GM12874 (cell line): ENCODE measurements around the gene PAK1IP1.

Experiments used
- CTCF ChIP-seq: IDR thresholded peaks from 2 replicates; pipeline ENCODE4 v1.5.1; 2011; ENCODE audit warnings: low read depth, mild to moderate bottlenecking, control low read depth, low read length, moderate library complexity; ENCODE audit not compliant: insufficient read depth

PAK1IP1 gene

DNA sequence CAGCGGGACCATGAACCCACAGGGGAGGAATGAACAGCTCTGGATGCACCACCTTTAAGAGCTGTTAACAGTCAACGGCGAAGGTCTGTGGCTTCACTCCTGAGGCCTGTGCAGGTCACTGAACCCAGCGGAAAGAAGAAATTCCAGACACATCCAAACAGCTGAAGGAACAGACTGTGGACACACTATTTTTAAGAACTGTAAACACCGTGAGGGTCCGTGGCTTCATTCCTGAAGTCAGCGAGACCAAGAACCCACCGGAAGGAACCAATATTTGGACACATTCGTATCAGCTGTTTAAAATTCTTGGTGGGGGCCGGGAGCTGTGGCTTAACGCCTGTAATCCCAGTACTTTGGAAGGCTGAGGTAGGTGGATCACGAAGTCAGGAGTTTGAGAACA lies 47.5 kb downstream of the PAK1IP1 start:
- no peak for TF ChIP-seq CTCF

DNA sequence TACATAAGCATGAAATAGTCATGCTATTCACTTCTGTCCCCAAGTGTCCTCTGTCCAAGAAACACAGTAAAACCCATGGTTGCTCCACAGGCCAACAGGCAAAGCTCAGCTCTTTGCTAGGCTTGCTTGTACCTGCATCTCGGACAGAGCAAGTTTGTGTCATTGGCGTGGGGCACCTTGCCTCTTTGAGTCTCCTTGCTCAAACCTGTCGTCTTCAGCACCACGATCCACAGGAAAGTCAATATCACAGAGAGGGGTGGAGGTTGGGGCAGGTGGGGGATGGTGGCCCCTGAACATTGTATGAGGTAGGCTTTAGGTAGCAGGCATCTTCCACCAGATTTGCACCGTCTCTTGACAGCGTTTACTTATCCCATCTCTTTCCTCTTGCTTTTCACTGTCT lies 48.7 kb downstream of the PAK1IP1 start:
- no peak for TF ChIP-seq CTCF

DNA sequence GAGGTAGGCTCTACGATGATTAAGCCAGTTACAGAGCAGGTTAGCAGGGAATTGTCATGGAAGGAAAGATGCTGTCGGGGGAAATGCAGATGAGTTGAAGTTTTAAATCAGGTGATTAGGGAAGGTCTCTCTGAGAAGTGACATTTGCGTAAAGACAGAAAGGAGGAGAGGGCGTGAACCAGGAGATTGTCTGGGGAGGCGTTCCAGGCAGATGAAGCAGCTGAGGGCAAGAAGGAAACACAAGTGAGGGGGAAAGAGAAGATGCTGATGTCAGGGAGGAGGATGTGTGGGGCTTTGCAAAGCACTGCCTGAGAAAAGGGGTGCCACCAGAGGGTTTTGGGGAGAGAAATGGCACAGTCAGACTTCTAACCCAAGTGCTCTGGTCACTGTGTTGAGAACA lies 50.3 kb downstream of the PAK1IP1 start:
- TF ChIP-seq CTCF, result no peak

- no peak for TF ChIP-seq CTCF
Measured at GRCh38 chr6:10746915-10747250, 52.1 kb downstream of the PAK1IP1 start.

DNA sequence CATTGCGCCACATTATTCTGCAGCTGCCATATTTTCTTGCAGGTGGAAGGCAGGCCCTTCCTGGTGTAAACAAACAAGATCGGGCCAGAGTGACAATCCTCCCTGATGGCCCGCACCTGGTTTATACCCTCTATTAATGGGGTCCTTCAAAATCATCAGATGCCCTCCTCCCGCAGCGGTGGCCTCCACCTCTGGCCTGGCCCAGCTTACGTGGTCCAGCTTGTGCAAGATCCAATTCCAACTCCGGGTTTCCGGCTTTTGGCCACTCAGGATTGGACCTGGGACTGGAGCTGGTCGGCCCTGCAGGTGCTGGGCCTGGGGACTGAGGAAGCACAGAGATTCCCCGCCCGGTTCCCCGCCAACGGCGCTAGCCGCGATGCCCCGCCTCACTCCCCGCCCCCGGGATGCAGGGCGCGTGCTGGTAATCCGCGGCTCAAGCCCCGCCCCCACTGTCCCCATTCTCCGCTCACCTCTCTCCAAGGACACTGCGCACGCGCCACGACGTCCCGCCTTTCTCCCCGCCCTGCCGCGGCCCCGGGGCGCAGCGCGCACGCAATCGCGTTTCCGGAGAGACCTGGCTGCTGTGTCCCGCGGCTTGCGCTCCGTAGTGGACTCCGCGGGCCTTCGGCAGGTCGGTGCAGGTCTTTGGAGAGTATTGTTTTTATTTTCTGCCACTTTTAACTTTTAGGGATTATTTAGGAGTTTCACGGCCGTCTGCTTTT lies 52.6 kb downstream of the PAK1IP1 start, which contains the start of gene TMEM14B:
TMEM14B (plus strand) TSS at position 555 of the 722 bp plus-strand sequence. CDS start 1,441 bp downstream, outside the sequence.
- TF ChIP-seq CTCF, result no peak

DNA sequence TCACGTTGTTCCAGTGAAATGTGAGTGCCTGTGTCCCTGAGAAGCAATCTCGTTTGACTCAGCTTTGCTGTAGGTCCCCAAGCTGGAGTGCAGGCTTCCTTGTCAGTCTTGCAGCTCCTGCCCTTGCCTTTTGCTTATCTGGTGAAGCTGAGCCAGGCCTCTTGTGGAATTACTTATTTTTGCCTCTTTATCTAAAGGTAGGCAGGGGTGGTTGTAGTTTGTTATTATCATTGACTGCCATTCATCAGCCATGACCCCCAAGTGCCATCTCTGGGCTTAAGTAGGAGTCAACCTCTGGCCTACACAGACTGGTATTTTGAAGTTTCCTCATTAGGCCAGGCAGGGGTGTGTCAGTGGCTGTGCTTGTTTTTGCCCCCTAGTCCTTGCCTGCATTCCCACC lies 55.0 kb downstream of the PAK1IP1 start:
- no peak for TF ChIP-seq CTCF

DNA sequence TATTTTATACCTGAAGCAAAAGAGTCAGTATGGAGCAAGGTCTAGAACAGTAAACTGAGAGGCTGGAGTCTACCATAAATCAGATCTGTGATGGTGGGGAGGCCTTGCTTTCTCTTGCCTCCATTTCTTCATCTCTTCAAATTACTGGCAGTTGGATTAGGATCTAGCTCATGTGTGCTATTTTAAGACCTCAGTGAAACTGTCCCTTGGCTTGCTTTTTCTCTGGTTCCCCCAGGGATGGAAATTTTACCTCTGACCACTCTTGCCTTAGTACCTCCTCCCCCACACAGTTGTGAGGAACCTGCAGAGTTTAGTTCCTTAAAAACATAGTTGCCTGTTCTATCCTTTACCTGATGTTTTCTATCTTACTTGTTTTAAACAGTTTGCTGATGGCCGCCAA lies 61.3 kb downstream of the PAK1IP1 start:
- no peak for TF ChIP-seq CTCF
